ENCODE measurements around the gene PCK2. TPM values are rescaled to one million over a fixed set of nuclear protein-coding genes. Genes with fewer than 3 reads are reported as not detected.

Gene PCK2
- total and polyA plus RNA-seq, 2 of the 13 experiments (the other 11 are each of a cell fraction or from before 2014, with no cell fraction given), result 129 to 272 TPM

DNA sequence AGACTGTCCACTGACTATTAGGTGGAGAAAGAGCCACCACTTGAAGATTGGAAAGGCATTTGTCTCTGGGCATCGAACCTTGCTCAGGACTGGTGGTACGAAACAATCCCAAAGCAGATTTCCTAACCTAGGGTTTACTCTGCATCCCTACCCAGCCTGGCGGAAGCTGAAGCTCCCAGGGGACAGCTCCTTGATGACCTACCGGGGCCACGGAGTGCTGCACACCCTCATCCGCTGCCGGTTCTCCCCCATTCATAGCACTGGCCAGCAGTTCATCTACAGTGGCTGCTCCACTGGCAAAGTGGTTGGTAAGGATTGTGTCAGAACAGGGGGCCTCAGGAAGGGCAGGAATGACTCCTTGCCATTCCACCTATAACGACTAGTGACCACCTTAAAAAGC lies 27.1 kb downstream of the PCK2 start (continued):
- TF ChIP-seq ZNF17 (CRISPR knock-in tag; IDR thresholded peaks at IDR 0.05), result no peak
- TF ChIP-seq SKI (IDR thresholded peaks at IDR 0.05; ENCODE audit: partially characterized antibody), result no peak
- TF ChIP-seq RBFOX2 (IDR thresholded peaks at IDR 0.05; ENCODE audit: low read depth, low read length), result 0 out of 2 replicates have a peak, but pooled peaks have one; percentile 25
- TF ChIP-seq CREM (IDR thresholded peaks at IDR 0.05), result no peak
- TF ChIP-seq CREM (CRISPR knock-in tag; IDR thresholded peaks at IDR 0.05), result peak; percentile 47; the same call in 1 of the 2 replicates
- no peak for TF ChIP-seq ZBTB26 (CRISPR knock-in tag; IDR thresholded peaks at IDR 0.05; ENCODE audit: borderline replicate concordance)

GRCh38 chr14:24122416-24122815 lies 28.3 kb downstream of the PCK2 start:
- ATAC-seq (no peak; the same call in 2 of the 3 replicates), DNase-seq (ENCODE audit: low spot score) (no peak), FAIRE-seq (no peak)
- no peaks in the 10 kb centered on the region for H4K20me1 ChIP-seq (ENCODE audit: insufficient read depth, low read length)
- intact Hi-C loops (cut with micrococcal nuclease; ENCODE audit: unreplicated experiment), result no loop called here
- peaks cover 56 to 62% of the 10 kb centered on the region in 2 experiments for H3K36me3 ChIP-seq (replicated peaks in 1 of 2; ENCODE audit: control insufficient read depth in 1 of 2, insufficient read depth in 2 of 2, low read length in 2 of 2)
- CTCF ChIA-PET (ENCODE audit: low intra/inter-chr PET ratio, low total read pairs), result no interaction called here
- 82% methylated on average over 4 of the region's 4 CpGs for WGBS (ENCODE audit: low lambda C conversion rate)
- BruUV-seq (replicated peaks), result no TSS peak
- TF ChIP-seq KAT7 (CRISPR knock-in tag; IDR thresholded peaks at IDR 0.05; ENCODE audit: borderline replicate concordance) (no peak), CENPT (CRISPR knock-in tag; IDR thresholded peaks at IDR 0.05; ENCODE audit: low read depth) (0 out of 2 replicates have a peak, but pooled peaks have one; percentile 34), RBFOX2 (IDR thresholded peaks at IDR 0.05; ENCODE audit: low read depth, low read length) (peak; percentile 40; the same call in 1 of the 2 replicates)
- H3K9me3 ChIP-seq (ENCODE audit: low read length), result no peaks in the 10 kb centered on the region
- no peak overlapping the region for H3K4me3 ChIP-seq (replicated peaks in 1 of 3; ENCODE audit: insufficient read depth in 1 of 3, low read depth in 2 of 3, low read length in 3 of 3)
- H3K79me2 ChIP-seq (ENCODE audit: insufficient read depth, low read length), result peaks cover 10% of the 10 kb centered on the region
- no peak overlapping the region for H3K9ac ChIP-seq (ENCODE audit: insufficient read depth, low read depth, low read length)
- H3K4me1 ChIP-seq (ENCODE audit: insufficient read depth, low read length), result peaks cover 5% of the 10 kb centered on the region; the same call in 1 of the 2 replicates
- H3K27ac ChIP-seq (ENCODE audit: extremely low read length, insufficient read depth, low read length), result no peak overlapping the region
- POLR2A ChIA-PET, result interaction anchor here (0.7 to 22.7 kb wide), 5 partner anchors 2 to 66 kb away, joined by 3 to 977 read pairs (median 279); partner anchors contain the start of genes DCAF11, EMC9, FITM1 and IPO4
- H3K27me3 ChIP-seq (ENCODE audit: control insufficient read depth in 1 of 2, insufficient read depth in 2 of 2, low read length in 2 of 2), result no peaks in the 10 kb centered on the region
- H2AFZ ChIP-seq (ENCODE audit: low read length), result no peak overlapping the region
- in situ Hi-C loops (cut with HindIII; ENCODE audit: extremely low pct_ligation_motif_present, low pct_unique_long_range_greater_than_20kb), result loop anchor here (25.0 kb wide), 1 partner anchor 1535 kb away; the partner anchor contains the start of genes ABHD4 and DAD1
- H3K4me2 ChIP-seq (ENCODE audit: low read depth, low read length), result no peak overlapping the region
